SK-N-SH (cell line): Measurements from ENCODE around the gene MRPL9.

Source experiments
- EZH2phosphoT487 ChIP-seq: fragments of 200-600 bp; sonication (generic); IDR thresholded peaks from 2 replicates; pipeline ENCODE4 v1.6.1; 2017; ENCODE audit warnings: low read depth, mixed run types, mild to moderate bottlenecking, antibody characterized with exemption, moderate library complexity, borderline replicate concordance
- POLR2AphosphoS5 ChIP-seq: IDR thresholded peaks from 2 replicates; pipeline ENCODE4 v1.6.1; 2012; ENCODE audit warnings: low read depth, low read length
- SMC3 ChIP-seq: IDR thresholded peaks from 2 replicates; pipeline ENCODE4 v1.6.1; 2012; ENCODE audit warnings: low read depth, low read length, improper control_type of control experiment
- TF ChIP-seq, protein P1 (sequence below): fragments of 200-600 bp; sonication (generic); IDR thresholded peaks from 2 replicates; pipeline ENCODE4 v1.6.1; 2017; ENCODE audit warnings: antibody characterized with exemption, mild to moderate bottlenecking, moderate library complexity

- TF ChIP-seq POLR2AphosphoS5 (no peak), SMC3 (no peak), EZH2phosphoT487 (no peak)
- TF ChIP-seq, protein P1, sequence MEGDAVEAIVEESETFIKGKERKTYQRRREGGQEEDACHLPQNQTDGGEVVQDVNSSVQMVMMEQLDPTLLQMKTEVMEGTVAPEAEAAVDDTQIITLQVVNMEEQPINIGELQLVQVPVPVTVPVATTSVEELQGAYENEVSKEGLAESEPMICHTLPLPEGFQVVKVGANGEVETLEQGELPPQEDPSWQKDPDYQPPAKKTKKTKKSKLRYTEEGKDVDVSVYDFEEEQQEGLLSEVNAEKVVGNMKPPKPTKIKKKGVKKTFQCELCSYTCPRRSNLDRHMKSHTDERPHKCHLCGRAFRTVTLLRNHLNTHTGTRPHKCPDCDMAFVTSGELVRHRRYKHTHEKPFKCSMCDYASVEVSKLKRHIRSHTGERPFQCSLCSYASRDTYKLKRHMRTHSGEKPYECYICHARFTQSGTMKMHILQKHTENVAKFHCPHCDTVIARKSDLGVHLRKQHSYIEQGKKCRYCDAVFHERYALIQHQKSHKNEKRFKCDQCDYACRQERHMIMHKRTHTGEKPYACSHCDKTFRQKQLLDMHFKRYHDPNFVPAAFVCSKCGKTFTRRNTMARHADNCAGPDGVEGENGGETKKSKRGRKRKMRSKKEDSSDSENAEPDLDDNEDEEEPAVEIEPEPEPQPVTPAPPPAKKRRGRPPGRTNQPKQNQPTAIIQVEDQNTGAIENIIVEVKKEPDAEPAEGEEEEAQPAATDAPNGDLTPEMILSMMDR = no peak
Observed at GRCh38 chr1:151720554-151720953, 42.7 kb downstream of the MRPL9 start.
